Calu3 (cell line): ENCODE results near the gene CCDC177. TPM values are rescaled to one million over a fixed set of nuclear protein-coding genes. Genes with fewer than 3 reads are reported as not detected.
A peak's percentile ranks its signal among the peaks of the same experiment; 100 is the strongest.

ENCODE experiments used
- BruUV-seq: library from RNA; stranded (reverse); fragments of 400-500 nt; replicated peaks from 2 replicates; lab custom pipeline; 2021; lab: Mats Ljungman, UMichigan
- CTCF ChIA-PET: fragments of 300-600 bp; sonication (Branson Sonifier 250); formaldehyde crosslinking; loops from one replicate; lab custom pipeline; 2022; ENCODE audit warnings: antibody characterized with exemption; lab: Charles Lee
- DNase-seq: peaks from one replicate; pipeline ENCODE4 v3.0.0; 2022
- H3K27ac Mint-ChIP-seq: one replicate; pipeline ENCODE4 v1.8.0; 2022; ENCODE audit warnings: mixed read lengths; ENCODE audit not compliant: unreplicated experiment
- H3K27me3 Mint-ChIP-seq: one replicate; pipeline ENCODE4 v1.8.0; 2022; ENCODE audit warnings: mixed read lengths; ENCODE audit not compliant: unreplicated experiment
- H3K36me3 Mint-ChIP-seq: one replicate; pipeline ENCODE4 v1.8.0; 2022; ENCODE audit warnings: mild to moderate bottlenecking, moderate library complexity, mixed read lengths; ENCODE audit not compliant: insufficient read depth, unreplicated experiment
- H3K4me1 Mint-ChIP-seq: one replicate; pipeline ENCODE4 v1.8.0; 2022; ENCODE audit warnings: mild to moderate bottlenecking, low read depth, mixed read lengths; ENCODE audit not compliant: unreplicated experiment
- H3K4me3 Mint-ChIP-seq: one replicate; pipeline ENCODE4 v1.8.0; 2022; ENCODE audit warnings: mild to moderate bottlenecking, low read depth, moderate library complexity, mixed read lengths; ENCODE audit not compliant: unreplicated experiment
- H3K9me3 Mint-ChIP-seq: one replicate; pipeline ENCODE4 v1.8.0; 2022; ENCODE audit warnings: low read depth, mixed read lengths; ENCODE audit not compliant: unreplicated experiment
- intact Hi-C: fragments of 100-400 bp; cut with micrococcal nuclease; formaldehyde crosslinking; loops from one replicate; pipeline ENCODE4 v1.10.0; 2022; ENCODE audit not compliant: unreplicated experiment
- total RNA-seq: library from RNA; stranded (reverse); gene quantifications from 2 replicates; pipeline ENCODE4 v1.2.3, GENCODE V29; 2022
- TF ChIP-seq, protein P1 (sequence below): fragments of 200-600 bp; IDR thresholded peaks from one replicate; pipeline ENCODE4 v1.8.0; 2022; ENCODE audit warnings: antibody characterized with exemption; ENCODE audit not compliant: unreplicated experiment

CCDC177 gene
- total RNA-seq, 1 experiment from 2014 or later = not detected

DNA sequence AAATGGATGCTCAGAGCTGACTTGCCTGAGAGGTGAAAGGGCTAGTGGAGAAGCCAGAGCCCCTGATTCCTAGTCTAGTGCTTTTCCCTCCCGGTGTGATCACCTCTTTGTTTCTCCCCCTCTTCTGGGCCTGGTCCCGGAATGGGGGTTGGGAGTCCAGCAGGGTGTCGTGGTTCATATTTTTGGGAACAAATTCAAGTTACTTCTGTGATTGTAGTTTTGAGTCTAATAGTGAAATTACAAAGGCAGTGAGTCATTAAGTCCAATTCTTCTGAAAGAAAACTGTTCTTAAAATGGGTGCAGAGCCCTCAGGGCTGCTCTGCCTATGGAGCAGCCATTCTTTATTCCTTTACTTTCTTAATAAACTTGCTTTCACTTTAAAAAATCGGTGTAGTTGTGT is 44.3 kb upstream of the CCDC177 start:
- CTCF ChIA-PET = interaction anchor here (0.7 kb wide), 1 partner anchor 288 kb away, joined by 4 read pairs; no protein-coding TSS in a partner anchor
- intact Hi-C loops = no loop called here
- no peaks in the 10 kb centered on the region for H3K9me3 Mint-ChIP-seq
- H3K4me1 Mint-ChIP-seq = peaks cover 85% of the 10 kb centered on the region
- no TSS peak for BruUV-seq
- no peak for DNase-seq
- no peaks in the 10 kb centered on the region for H3K27me3 Mint-ChIP-seq
- TF ChIP-seq, protein P1, sequence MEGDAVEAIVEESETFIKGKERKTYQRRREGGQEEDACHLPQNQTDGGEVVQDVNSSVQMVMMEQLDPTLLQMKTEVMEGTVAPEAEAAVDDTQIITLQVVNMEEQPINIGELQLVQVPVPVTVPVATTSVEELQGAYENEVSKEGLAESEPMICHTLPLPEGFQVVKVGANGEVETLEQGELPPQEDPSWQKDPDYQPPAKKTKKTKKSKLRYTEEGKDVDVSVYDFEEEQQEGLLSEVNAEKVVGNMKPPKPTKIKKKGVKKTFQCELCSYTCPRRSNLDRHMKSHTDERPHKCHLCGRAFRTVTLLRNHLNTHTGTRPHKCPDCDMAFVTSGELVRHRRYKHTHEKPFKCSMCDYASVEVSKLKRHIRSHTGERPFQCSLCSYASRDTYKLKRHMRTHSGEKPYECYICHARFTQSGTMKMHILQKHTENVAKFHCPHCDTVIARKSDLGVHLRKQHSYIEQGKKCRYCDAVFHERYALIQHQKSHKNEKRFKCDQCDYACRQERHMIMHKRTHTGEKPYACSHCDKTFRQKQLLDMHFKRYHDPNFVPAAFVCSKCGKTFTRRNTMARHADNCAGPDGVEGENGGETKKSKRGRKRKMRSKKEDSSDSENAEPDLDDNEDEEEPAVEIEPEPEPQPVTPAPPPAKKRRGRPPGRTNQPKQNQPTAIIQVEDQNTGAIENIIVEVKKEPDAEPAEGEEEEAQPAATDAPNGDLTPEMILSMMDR = no peak
- H3K27ac Mint-ChIP-seq = peak overlapping the region; percentile 94
- H3K36me3 Mint-ChIP-seq = peaks cover 22% of the 10 kb centered on the region
- no peak overlapping the region for H3K4me3 Mint-ChIP-seq

DNA sequence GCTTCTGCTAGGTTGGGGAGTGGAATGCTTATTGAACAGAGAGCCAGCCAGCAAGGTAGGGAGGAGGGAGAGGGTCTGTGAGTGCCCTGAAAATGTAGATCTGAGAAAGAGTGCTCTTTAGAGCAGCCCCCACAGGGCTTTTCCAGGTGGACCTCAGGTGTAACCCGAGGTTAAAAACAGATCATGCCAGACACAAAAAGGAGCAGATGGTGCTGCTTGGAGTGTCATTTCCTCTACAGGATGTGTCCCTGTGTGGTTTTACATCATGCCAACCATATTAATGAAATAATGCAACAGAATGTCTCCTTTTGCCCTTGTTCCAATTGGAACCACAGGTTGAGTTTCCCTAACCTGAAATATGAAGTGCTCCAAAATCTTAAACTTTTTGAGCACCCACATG is 43.1 kb upstream of the CCDC177 start:
- intact Hi-C loops = no loop called here
- Mint-ChIP-seq H3K27me3 (no peaks in the 10 kb centered on the region), H3K36me3 (peaks cover 24% of the 10 kb centered on the region), H3K27ac (no peak overlapping the region), H3K4me3 (no peak overlapping the region), H3K9me3 (no peaks in the 10 kb centered on the region), H3K4me1 (peaks cover 90% of the 10 kb centered on the region)
- CTCF ChIA-PET = interaction anchor here (0.6 kb wide), 1 partner anchor 119 kb away, joined by 3 read pairs; no protein-coding TSS in a partner anchor
- TF ChIP-seq, protein P1 = no peak
- no TSS peak for BruUV-seq
- no peak for DNase-seq

DNA sequence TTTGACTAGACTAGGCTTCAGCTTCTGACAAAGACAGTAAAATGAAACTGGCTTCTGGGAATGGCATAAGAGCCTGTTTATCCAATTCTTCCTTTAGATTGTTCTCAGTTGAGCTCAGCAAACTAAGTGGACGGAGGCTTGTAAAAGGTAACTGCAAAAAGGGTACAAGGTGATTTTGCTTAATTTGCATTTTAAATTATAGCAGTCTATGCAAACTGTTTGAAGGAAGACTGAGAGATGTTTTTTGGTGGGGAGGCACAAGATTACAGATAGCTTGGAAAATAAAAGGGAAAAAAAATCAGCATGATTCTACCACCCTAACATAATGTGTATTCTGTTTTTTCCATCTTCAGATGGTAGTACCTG is 41.7 kb upstream of the CCDC177 start:
- intact Hi-C loops = no loop called here
- no peaks in the 10 kb centered on the region for H3K9me3 Mint-ChIP-seq
- peak overlapping the region; percentile 60 for H3K4me3 Mint-ChIP-seq
- H3K27ac Mint-ChIP-seq = peak overlapping the region; percentile 39
- TF ChIP-seq, protein P1 = no peak
- peaks cover 85% of the 10 kb centered on the region for H3K4me1 Mint-ChIP-seq
- DNase-seq = no peak
- peaks cover 32% of the 10 kb centered on the region for H3K36me3 Mint-ChIP-seq
- no TSS peak for BruUV-seq
- H3K27me3 Mint-ChIP-seq = no peaks in the 10 kb centered on the region
- CTCF ChIA-PET = interaction anchor here (0.6 to 0.7 kb wide), 2 partner anchors 24 to 798 kb away, joined by 3 to 6 read pairs; no protein-coding TSS in a partner anchor

DNA sequence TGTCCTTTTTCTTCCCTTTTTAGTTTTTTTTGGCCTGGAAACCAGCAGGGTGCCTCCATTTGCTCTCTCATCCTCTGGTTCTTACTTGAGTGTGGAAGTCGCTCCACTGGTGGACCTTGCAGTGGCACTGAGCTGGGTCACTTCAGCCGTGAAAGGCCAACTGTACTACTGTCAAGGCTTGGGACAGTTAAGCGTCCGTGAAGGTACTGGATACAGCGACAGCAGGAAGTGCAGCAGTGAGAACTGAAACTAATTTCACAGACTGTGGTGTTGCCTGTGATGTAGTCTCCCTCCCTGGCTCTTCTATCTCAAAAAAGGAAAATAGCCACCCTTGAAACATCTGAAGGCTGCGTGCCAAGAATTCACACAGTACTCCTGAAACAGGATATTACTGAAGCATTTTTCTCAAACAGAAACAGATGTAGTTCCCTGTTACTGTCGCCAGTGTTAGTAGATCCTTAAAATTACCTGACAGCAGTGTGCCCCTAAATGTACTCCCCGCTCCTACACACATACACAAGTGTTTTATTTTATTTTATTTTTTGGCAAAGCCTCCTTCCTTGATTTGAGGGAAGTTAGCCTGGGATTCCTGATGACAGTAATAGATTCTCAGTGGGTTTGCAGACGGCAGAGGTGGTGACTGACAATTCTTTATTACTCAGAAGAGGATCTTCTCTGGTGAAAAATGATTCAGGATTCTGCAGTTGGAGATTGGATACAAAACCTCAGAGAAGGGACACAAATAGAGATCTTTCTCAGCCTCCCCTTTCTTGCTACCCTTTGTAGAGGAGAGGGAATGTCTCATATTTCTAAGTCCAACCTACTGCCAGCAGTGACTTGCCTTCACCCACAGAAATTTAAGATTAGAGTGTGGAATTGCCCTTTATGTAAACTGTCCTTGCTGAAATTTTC is 41.1 kb upstream of the CCDC177 start:
- CTCF ChIA-PET = interaction anchor here (0.6 to 0.7 kb wide), 2 partner anchors 158 to 798 kb away, joined by 3 read pairs; no protein-coding TSS in a partner anchor
- H3K27ac Mint-ChIP-seq = peak overlapping the region; percentile 39

More for the DNA sequence above, 41.1 kb upstream of the CCDC177 start:
- TF ChIP-seq, protein P1 = no peak
- no peaks in the 10 kb centered on the region for H3K9me3 Mint-ChIP-seq
- DNase-seq = peak; percentile 34
- no peaks in the 10 kb centered on the region for H3K27me3 Mint-ChIP-seq
- peaks cover 78% of the 10 kb centered on the region for H3K4me1 Mint-ChIP-seq
- peak overlapping the region; percentile 60 for H3K4me3 Mint-ChIP-seq
- peaks cover 26% of the 10 kb centered on the region for H3K36me3 Mint-ChIP-seq
- intact Hi-C loops = no loop called here
- BruUV-seq = no TSS peak
